Brain microvascular endothelial cell (primary cell): ENCODE measurements around the gene TAF1D.
"Not testable (repeated sequence)": the region's sequence is repeated elsewhere in the genome, so short reads cannot be mapped to it uniquely, and the experiment has no call there.

Experiments
- DNase-seq: peaks from one replicate; pipeline ENCODE4 v3.0.0-alpha.2; 2020
- H3K27ac ChIP-seq: fragments of 250-450 bp; sonication (Bioruptor Pico); 2 replicates; pipeline ENCODE4 v1.5.1; 2020; ENCODE audit warnings: mild to moderate bottlenecking, moderate library complexity
- H3K27me3 ChIP-seq: fragments of 250-450 bp; sonication (Bioruptor Pico); replicated peaks from 2 replicates; pipeline ENCODE4 v1.5.1; 2020; ENCODE audit warnings: mild to moderate bottlenecking
- H3K36me3 ChIP-seq: fragments of 250-450 bp; sonication (Bioruptor Pico); replicated peaks from 2 replicates; pipeline ENCODE4 v1.5.1; 2020; ENCODE audit warnings: mild to moderate bottlenecking
- H3K4me3 ChIP-seq: 2 replicates; pipeline ENCODE4 v1.5.1; 2011; ENCODE audit warnings: low read depth, mild to moderate bottlenecking, control low read depth, low read length, moderate library complexity
- in situ Hi-C: cut with HindIII; loops from 2 replicates; pipeline ENCODE4 v1.10.0; 2017; ENCODE audit warnings: low sequenced_read_pairs, low pct_ligation_motif_present
- TF ChIP-seq, protein P1 (sequence below): IDR thresholded peaks from 2 replicates; pipeline ENCODE4 v1.5.1; 2011; ENCODE audit warnings: low read depth, mild to moderate bottlenecking, moderate library complexity, low read length, control low read depth, inconsistent platforms; ENCODE audit errors: missing control alignments

The TAF1D gene

DNA sequence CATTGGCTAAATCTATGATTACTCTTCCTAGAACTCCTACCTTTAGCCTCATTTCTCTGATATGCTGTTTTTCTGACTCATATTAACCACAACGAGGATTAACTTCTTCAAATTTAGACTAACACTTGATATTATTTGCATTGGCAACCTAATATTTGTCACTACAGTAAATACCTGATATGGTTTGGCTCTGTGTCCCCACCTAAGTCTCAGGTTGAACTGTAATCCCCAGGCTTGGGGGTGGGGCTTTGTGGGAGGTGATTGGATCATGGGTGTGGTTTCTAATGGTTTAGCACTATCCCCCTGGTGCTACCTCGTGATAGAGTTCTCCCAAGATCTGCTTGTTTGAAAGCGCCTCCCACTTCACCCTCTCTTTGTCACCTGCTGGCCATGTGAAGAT is 25.7 kb upstream of the TAF1D start:
- in situ Hi-C loops: no loop called here
- H3K4me3 ChIP-seq: no peak overlapping the region
- no peaks in the 10 kb centered on the region for H3K36me3 ChIP-seq
- no peaks in the 10 kb centered on the region for H3K27me3 ChIP-seq
- no peak overlapping the region for H3K27ac ChIP-seq
- DNase-seq: no peak
- TF ChIP-seq, protein P1, sequence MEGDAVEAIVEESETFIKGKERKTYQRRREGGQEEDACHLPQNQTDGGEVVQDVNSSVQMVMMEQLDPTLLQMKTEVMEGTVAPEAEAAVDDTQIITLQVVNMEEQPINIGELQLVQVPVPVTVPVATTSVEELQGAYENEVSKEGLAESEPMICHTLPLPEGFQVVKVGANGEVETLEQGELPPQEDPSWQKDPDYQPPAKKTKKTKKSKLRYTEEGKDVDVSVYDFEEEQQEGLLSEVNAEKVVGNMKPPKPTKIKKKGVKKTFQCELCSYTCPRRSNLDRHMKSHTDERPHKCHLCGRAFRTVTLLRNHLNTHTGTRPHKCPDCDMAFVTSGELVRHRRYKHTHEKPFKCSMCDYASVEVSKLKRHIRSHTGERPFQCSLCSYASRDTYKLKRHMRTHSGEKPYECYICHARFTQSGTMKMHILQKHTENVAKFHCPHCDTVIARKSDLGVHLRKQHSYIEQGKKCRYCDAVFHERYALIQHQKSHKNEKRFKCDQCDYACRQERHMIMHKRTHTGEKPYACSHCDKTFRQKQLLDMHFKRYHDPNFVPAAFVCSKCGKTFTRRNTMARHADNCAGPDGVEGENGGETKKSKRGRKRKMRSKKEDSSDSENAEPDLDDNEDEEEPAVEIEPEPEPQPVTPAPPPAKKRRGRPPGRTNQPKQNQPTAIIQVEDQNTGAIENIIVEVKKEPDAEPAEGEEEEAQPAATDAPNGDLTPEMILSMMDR: no peak

DNA sequence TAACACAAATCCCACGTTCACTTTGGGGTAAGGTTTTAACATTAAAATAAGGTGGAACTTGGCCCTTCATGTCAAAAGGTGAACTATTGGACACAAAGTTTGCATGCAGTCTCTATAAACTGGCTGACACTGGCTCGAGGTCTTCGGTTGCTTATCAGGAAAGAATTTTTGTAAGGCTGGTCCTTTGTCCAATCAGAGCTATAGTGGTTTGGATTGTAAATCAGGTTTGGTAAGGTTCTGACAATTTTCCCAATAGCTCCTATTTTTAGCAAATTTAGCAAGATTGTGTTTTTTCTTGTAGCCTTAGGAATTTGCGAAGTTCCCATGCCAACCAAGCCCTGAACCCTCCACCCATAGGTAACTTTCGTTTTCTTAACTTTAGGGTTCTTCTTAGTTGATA is 25.2 kb upstream of the TAF1D start:
- TF ChIP-seq, protein P1: no peak
- no peak for DNase-seq
- in situ Hi-C loops: no loop called here
- H3K27me3 ChIP-seq: no peaks in the 10 kb centered on the region
- no peaks in the 10 kb centered on the region for H3K36me3 ChIP-seq
- no peak overlapping the region for H3K27ac ChIP-seq
- H3K4me3 ChIP-seq: no peak overlapping the region

- H3K27ac ChIP-seq: no peak overlapping the region
- in situ Hi-C loops: no loop called here
- DNase-seq: no peak
- H3K4me3 ChIP-seq: no peak overlapping the region
- TF ChIP-seq, protein P1: no peak
- H3K27me3 ChIP-seq: no peaks in the 10 kb centered on the region
- H3K36me3 ChIP-seq: no peaks in the 10 kb centered on the region
These were observed 24.3 kb upstream of the TAF1D start for GRCh38 chr11:93765551-93765950.

- no peaks in the 10 kb centered on the region for H3K27me3 ChIP-seq
- peaks cover 7% of the 10 kb centered on the region for H3K36me3 ChIP-seq
- no peak overlapping the region for H3K4me3 ChIP-seq
- in situ Hi-C loops: no loop called here
- no peak for DNase-seq
- H3K27ac ChIP-seq: no peak overlapping the region
- TF ChIP-seq, protein P1: no peak
These were observed 20.6 kb upstream of the TAF1D start for GRCh38 chr11:93761910-93762309.

DNA sequence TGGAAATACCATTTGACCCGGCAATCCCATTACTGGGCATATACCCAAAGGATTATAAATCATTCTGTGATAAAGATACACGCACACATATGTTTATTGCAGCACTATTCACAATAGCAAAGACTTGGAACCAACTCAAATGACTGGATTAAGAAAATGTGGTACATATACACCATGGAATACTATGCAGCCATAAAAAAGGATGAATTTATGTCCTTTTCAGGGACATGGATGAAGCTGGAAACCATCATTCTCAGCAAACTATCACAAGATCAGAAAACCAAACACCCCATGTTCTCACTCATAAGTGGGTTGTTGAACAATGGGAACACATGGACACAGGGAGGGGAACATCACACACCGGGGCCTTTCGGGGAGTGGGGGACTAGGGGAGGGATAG is 17.8 kb upstream of the TAF1D start:
- H3K27ac ChIP-seq, DNase-seq, H3K4me3 ChIP-seq, H3K27me3 ChIP-seq, in situ Hi-C loops: not testable (repeated sequence)
- peaks cover 12% of the 10 kb centered on the region for H3K36me3 ChIP-seq

DNA sequence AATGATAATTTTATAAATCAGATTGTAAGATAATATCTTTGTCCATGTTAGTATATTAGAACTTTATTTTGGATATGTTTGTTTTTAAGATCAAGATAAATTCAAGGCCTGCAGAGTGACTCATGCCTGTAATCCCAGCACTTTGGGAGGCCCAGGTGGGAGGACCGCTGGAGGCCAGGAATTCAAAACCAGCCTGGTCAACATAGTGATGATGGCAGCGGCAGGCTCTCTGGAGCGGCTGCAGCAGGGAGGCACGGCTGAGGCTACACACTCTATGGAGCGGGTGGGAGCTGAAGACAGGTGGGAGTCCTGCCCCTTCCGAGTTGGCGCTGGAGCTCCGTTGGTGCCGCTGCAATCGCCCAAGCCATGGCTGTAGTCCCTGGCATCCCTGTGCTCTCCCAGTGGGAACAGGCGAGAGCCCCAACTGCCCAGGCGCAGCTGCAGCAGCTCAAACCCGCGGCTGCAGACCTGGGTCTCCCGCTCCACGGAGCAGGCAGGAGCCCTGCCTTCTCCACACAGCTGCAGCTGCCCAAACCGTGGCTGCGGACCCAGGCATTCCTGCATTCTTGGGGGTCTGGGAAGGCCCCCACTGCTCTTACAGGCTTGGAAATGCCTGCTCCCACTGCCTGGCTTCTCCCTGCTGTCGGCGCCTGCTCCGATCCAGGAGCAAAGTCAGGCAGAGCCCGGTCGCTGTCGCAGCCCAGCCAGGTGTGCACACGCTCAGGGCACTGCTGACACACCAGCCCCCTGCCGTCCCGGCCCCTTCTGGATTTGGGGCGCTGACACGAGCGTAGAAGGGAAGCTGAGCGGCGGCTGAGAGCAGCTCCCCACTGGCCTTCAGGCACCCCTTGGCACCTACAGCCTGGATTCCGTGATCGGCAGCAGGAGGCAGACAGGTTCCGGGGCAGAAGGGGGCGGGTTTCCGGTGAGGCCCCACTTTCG is 16.9 kb upstream of the TAF1D start:
- peaks cover 12% of the 10 kb centered on the region for H3K36me3 ChIP-seq
- no peak overlapping the region for H3K4me3 ChIP-seq
- H3K27me3 ChIP-seq: no peaks in the 10 kb centered on the region
- DNase-seq: no peak
- in situ Hi-C loops: no loop called here
- no peak overlapping the region for H3K27ac ChIP-seq
- TF ChIP-seq, protein P1: no peak
